GM18909 (cell line): ENCODE results near the gene RASSF5.

Experiments
- ATAC-seq: cut with Tn5 transposase; IDR thresholded peaks from one replicate; pipeline ENCODE4 v1.9.1; 2021; ENCODE audit warnings: mild to moderate bottlenecking; ENCODE audit not compliant: unreplicated experiment, poor library complexity

Gene RASSF5

DNA sequence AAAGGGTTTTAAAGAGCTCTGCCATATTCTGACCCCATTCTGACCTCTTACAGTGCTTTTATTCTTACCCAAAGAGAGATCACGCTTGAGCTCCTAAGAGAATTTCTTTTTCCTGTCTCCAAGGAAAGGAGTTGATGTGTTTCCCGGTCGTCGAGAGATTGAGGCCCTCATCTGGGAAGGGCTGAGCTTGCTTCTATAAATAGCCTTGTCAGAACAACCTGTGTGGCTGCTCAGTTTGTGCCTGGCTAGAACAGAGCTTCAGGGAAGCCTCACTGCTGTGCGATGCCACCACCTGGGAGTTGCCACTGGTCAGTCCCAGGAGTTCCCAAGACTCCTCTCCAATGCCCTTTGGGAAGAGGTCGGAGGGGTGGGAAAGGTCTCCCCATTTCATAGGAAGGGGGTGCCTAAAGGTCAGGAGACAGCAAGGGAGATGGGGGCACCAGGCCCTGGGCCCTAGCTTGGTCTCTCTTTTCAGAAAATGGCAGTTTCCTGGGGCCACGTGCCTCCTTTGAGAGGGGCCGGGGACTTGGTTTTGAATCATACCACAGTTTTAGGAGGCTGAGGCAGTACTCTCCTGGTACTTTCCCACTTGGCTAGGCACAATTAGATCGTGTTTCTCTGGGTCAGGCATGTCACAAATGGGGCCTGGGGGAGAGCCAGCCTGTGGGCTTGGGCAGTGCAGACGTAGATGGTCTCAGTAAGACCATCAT is 52.8 kb downstream of the RASSF5 start:
- no peak for ATAC-seq

DNA sequence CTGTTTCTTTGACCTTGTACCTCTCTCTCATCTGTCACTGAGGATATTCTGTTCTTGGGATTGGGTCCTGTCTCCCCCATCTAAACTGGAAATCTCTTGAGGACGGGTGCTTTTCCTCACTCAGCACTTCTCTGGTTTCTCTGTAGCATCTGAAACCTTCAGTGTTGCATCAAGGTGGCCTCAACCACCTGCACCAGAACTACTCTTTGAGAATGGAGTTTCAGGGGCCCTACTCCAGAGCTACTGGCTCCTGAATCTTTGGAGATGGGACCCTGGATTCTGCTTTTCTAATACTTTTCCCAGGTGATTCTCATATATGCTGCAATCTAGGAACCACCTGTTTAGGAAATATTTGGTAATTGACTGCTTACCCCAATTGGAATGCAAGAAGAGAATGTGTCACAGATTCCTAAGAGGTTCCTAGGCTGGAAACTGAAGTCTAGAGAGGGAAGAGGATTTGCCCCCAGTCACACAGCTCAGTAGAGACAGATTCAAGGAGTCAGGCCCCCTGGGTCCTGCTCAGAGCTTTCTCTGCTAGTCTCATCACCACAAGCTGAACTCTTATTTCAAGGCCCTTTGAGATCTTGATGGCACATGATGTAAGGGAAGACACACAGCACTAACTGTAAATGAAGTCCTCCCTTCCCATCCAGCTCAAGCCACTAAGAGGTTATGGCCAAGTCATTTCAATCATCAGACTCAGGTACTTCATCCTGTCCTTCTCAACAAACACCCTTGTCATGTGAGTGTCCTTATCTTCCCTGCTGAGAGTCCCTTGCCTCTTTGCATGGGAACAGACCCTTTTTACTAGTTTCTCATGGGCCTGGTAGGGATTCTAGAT is 56.3 kb downstream of the RASSF5 start:
- ATAC-seq = peak; percentile 25

GRCh38 chr1:206565995-206566394 is 58.7 kb downstream of the RASSF5 start:
- ATAC-seq = no peak

GRCh38 chr1:206566999-206567398 is 59.7 kb downstream of the RASSF5 start:
- no peak for ATAC-seq

DNA sequence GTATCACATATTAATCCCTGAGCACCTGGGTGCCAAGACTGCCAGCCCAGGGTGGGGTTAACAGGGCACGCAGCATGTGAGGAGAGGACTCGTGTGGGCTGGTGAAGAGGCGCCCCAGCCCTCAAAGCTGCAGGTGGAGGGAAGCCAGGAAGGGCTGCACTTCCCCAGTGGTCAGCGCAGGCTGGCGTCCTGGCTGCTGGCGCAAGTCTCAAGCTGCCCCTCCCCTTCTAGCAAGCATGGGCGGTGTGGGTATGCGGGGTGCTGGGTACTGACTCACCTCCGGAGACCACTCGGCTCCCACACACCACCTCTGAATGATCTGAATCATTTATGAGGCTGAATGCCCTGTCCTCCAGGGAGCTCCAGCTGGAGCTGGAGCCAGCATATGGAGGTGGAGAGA is 60.9 kb downstream of the RASSF5 start:
- ATAC-seq = no peak

GRCh38 chr1:206568779-206569352 is 61.5 kb downstream of the RASSF5 start:
- no peak for ATAC-seq

- no peak for ATAC-seq
Observed at GRCh38 chr1:206569556-206569955, 62.2 kb downstream of the RASSF5 start.

DNA sequence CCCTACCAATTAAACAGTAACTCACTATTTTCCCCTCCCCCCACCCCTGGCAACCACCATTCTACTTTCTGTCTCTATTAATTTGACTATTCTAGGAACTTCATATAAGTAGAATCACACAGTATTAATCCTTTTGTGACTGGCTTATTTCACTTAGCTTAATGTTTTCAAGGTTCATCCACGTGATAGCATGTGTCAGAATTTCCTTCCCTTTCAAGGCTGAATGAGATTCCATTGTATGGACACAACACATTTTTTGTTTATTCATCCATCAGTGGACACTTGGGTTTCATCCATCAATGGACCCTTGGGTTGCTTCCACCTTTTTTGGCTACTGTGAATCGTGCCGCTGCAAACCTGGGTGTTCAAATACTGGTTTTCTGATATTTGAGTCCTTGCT is 63.2 kb downstream of the RASSF5 start:
- no peak for ATAC-seq

DNA sequence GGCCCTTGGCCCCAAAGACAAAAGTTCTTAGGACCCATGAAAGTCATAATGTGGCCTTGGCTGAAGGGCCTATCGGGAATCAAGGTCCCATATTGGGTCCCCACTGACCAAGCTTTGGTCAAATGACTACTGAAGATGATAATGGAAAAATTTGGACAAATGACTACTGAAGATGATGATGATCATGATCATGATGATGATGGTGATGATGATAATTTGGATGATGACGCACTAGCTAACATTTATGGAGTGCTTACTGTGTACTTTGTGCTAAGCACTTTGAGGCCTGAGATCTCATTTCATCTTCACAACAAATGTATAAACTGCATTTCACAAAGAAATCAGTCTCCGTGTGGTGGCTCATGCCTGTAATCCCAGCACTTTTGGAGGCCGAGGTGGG is 65.5 kb downstream of the RASSF5 start:
- no peak for ATAC-seq

- ATAC-seq = no peak
Observed at GRCh38 chr1:206573319-206573718, 66.0 kb downstream of the RASSF5 start.

DNA sequence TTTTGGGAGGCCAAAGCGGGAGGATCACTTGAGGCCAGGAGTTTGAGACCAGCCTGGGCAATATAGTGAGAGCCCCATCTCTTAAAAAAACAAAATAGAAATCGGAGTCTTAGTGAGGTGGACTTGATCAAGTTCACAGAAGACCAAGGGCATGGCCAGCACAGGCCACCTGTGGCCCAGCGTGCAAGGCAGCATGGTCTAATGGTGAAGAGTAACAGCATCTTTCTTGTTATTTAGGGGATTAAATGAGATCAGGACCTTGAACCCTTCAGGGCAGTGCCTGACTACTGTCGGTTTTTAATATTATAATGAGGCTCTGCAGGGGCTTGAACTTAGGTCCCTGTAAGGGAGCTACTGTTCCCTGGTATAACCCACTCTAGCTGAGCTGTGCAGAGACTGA is 66.4 kb downstream of the RASSF5 start:
- no peak for ATAC-seq

GRCh38 chr1:206575165-206575893 is 68.0 kb downstream of the RASSF5 start:
- ATAC-seq = peak; percentile 36

- no peak for ATAC-seq
Observed at GRCh38 chr1:206575894-206576737, 68.8 kb downstream of the RASSF5 start.

DNA sequence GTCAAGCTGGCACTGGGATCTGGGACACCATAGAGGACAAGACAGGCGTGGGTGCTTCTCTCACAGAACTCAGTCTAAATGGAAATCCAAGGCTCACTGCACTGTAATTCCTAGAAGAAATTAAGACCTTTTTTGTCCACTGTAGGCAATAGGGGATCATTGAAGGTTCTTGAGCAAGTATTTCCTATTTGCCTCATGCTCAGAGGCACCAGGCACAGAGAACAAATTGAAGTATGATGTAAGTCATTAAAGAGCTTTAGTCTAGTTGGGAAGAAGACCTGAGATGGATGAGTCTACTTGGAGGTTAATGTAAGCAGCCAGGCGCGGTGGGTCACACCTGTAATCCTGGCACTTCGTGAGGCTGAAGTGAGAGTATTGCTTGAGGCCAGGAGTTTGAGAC is 70.3 kb downstream of the RASSF5 start:
- no peak for ATAC-seq

DNA sequence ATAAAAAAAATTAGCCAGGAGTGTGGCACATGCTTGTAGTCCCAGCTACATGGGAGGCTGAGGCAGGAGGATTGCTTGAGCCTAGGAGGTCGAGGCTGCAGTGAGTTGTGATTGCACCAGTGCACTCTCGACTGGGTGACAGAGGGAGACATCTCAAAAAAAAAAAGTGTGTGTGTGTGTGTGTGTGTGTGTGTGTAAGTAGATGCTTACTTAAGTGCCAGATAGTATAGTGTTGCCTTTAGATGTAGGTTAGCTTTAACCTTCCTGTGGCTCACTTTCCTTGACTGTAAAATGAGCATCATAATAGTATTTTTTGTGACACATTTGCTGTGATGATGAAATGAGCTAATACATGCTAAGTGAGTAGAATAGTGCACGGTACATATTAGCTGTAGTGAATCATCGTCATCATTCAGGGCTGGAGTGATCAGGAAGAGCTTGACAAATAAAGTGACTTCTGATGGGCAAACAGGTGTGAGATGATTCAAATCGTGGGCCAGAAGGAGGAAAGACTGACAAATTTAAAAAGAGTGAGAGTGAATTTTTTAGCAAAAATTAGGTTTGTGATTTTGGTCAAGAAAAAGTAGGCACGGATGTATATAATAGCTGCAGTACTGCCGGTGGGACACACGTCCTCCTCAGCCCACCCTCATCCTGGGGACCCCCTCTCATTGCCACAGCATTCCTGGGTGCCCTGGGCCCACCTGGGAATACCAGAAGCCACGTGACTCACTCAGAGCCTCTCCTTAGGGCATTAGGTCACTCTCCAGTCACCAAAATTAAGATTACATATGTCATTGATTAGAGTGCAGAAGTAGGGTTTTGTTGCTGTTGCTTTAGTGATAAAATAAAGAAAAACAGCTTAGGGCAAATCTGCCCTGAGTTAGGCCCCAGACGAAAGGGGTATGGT is 71.0 kb downstream of the RASSF5 start:
- ATAC-seq = no peak

DNA sequence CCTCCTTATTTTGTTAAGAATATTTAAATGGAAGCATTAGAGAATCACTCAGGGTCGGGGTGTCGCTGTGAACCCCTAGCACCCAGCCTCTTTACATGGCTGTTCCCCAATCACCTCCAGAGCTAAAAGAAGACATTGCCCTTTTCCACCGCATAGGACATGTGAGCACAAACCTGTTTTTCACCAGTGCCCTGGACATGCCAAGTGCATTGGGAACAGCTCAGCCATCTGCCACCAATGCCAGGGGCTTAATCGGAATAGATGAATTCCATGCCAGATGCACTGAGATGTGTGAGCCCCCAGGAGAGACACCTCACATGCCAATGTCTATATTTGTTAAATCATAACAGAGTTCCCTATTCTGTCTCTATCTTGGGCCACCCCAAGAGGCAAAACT is 71.6 kb downstream of the RASSF5 start:
- ATAC-seq = no peak

DNA sequence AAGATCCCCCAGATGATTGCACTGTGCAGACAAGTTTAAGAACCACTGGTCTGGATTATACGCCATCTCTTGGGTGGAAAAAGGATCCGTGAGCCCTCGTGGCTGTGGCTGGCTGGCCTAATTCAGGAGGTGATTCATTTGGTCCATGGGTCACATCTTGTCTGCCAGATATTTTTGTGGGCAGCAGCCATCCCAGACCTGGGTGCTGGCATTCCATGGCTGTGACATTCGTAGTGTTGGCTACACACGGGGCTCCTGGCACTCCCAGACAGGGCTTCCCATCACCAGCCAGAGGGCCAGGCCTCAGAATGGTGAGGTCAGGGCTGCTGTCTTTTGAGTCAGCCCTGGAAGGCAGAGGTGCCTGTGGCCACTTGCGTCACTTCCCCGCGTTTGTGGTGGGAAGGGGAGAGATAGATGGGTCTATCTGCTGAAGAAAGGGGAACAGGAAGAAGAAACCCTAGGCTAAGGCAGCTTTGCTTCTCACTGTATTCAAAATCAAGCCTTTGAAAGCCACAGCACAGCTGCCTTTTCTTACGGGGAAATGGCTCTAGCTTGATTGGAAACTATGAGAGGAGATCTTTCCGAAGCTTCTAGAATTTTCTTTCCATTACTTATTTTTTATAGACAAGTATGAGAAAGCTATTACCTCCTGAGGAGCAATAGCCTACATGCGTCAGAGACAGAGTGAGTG is 72.6 kb downstream of the RASSF5 start:
- ATAC-seq = peak; percentile 84

GRCh38 chr1:206580438-206581113 is 73.2 kb downstream of the RASSF5 start:
- no peak for ATAC-seq
